Measurements from ENCODE around the gene CCDC171.
"Not testable (repeated sequence)": the region's sequence is repeated elsewhere in the genome, so short reads cannot be mapped to it uniquely, and the experiment has no call there.

The CCDC171 gene

GRCh38 chr9:15769547-15769946 lies 216.7 kb downstream of the CCDC171 start:
- DNase-seq = no peak

DNA sequence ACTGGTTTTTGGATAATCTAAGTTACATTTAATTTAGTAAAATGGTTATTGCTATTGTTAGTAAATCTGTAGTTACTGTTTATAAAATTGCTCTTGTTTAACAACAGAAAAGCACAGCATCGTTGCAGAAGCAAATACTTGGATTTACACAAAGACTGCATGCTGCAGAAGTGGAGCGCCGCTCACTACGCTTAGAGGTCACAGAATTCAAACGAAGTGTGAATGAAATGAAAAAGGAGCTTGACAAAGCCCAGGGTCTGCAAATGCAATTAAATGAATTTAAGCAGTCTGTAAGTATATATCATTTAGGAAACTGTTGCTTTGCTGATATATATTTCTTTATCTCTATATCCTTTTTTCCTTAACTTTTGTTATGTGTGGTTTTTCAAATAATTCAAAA lies 226.0 kb downstream of the CCDC171 start:
- DNase-seq = no peak

DNA sequence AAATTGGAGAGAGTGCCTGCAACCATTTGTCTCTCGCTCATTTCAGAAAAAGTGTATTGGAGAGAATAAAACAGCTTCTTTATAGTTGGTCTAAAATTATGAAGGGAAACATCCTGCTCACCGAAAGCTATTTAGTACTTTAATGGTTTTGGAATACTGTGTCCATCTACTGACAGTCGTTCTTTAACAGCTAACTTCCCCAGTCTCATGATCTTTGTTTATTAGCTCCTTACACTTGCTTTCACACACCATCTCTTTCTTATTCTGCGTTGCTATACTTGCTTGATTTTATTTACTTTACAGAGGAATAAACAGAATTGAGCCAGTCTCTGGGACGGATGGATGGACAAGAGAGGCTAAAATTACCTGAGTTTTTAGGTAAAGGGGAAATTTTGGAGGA lies 229.3 kb downstream of the CCDC171 start:
- DNase-seq = no peak

- DNase-seq = no peak
Measured at GRCh38 chr9:15785584-15785983, 232.7 kb downstream of the CCDC171 start.

- no peak for DNase-seq
Measured at GRCh38 chr9:15786616-15787015, 233.8 kb downstream of the CCDC171 start.

- DNase-seq = not testable (repeated sequence)
Measured at GRCh38 chr9:15810219-15810899, 257.5 kb downstream of the CCDC171 start.

GRCh38 chr9:15813076-15813475 lies 260.2 kb downstream of the CCDC171 start:
- DNase-seq = no peak

DNA sequence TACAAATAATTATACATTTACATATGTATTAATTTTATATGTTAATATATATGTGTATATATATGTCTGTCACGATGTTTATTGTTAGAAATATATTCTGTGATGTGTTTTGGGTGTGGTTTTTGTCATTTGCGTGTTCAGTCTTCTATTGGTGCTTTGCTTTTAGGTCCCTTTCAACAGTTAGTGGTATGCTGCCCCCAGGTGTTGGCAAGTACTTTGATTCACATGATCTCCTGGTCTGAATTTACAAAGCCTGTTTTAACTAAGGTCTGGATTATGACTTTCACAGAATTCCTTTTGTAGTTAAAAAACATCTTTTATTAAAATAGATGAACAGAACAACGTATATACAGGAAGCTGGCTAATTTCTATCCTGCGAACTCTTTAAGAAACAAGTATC lies 271.5 kb downstream of the CCDC171 start:
- DNase-seq = no peak

DNA sequence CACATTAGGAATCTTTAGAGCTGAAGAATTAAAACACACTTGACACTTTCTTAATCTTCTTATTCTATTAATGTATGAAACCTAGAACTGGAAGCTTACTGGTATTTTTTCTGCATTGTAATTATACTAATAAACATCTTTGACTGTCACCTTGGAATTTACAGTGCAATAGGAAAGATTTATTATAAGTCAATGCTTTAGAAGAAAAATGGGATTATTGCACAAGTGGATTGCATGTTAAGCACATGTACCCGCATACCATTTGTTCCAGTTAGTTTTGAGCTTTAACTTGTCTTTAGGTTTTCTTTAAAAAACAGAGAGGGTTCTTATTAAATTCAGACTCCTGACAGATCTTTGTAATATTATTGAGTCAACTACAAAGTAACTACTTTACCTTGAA lies 278.5 kb downstream of the CCDC171 start:
- no peak for DNase-seq

DNA sequence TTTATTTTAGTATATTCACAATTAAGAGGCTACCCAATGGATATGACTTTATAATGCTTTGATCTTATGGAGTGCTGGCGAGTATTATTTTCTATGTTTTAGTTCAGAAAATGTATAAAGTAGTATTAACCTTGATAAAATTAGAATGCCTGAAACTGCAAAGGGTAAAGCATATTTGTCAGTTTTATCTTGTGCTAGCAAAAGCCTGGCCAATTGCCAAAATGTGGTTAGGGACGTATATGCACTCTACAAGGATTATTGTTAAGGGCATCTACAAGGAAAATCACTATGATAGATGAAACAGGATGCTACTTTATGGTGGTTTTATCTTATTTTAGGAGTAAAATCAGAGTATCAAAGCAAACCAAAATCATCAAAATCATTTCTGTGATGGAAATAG lies 281.7 kb downstream of the CCDC171 start:
- no peak for DNase-seq

DNA sequence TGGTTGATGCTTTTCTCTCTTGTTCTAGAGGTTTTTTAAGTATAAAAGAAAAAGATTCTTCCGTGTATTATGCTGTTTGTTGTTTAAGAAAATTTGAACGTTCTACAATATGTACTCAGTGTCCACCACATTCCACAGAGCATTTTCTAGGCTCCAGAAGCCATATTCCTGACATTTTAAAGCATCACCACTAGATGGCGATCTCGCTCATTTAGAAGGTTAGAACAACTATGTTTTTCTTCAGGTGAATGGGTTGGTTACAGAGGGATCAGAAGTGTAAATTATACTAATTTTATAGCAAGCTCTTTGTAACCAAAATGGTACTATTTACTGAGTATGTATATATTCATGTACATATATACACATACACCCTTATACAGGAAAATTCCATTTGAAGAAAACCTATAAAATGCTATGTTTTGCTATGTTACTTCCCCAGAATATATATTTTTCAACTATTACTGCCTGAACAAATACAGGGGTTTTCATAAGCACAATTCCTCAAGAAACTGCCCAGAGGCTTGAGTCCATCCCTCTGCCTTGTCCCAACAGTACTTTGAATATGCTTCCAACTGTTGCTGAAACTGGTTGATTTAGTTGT lies 284.3 kb downstream of the CCDC171 start:
- DNase-seq = peak; percentile 25

GRCh38 chr9:15842051-15842450 lies 289.2 kb downstream of the CCDC171 start:
- no peak for DNase-seq

DNA sequence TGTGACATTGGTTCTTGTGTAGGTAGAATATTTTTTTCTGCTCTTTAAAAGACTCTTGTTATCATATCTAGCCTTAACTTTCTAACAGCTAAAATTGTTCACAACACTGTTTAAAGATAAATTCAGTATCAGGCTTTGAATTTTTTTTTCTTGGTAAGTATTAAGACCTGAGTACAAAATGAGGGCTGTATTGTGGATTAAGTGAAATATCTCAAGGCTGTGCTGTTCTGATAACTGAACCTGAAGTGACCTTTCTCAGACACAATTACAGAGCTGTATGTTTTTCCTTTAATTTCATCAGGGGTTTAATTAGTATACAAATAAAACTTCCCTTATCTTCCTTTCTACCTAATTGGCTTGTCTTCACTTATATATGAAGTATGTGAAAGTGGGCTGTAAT lies 290.5 kb downstream of the CCDC171 start:
- DNase-seq = no peak

DNA sequence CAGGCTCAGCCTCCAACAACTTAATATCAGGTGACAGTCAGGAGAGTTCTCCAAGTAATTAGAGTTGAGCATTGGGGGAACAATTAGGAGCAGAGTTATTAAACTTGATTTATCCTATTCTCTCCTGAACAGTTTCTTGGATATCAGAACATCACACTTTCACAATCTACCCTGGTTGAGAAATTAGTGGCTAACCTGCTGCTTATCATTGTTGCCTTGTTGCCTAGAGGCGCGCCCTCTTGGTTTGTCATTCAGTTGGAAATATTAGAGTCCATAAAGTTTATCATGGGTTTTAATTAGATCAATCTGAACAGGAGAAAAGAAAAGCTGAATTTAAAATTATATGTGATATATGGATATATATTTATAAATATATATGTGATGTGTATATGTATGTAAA lies 291.1 kb downstream of the CCDC171 start:
- DNase-seq = no peak

DNA sequence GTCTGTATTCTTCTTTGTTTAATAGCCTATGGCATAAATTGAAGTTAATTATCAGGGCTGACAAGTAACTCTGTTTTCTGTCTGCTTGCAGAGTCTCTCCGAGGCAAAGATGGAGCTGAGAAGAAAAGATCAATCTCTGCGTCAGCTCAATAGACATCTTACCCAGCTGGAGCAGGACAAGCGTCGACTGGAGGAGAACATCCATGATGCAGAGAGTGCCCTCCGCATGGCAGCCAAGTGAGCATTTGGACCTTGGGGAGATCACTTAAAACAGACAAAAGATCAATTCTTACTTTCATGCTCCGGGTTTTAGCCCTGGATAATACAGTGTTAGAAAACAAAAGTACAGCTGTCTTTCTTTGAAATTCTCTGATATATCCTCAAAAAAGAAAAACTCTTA lies 293.8 kb downstream of the CCDC171 start:
- no peak for DNase-seq

DNA sequence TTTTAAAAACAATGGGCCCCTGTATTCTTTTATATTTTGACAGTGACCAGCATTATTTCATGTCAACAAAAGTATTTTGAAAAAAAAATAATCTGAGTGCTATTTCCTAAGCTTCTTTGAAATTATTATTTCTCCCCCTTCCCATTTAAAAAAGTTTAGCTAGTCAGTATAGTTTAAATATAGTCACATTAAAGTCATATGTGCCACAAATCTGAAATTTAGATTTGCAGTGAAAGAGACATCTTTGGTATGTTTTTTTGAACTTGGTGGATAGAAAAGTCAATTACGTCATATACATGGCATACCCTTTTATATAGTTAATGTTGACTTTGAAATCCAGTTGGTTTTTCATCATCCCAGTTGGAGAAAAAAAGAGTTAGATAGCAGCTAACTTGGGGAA lies 297.0 kb downstream of the CCDC171 start:
- DNase-seq = no peak

GRCh38 chr9:15851766-15852165 lies 298.9 kb downstream of the CCDC171 start:
- no peak for DNase-seq

GRCh38 chr9:15856591-15856990 lies 303.7 kb downstream of the CCDC171 start:
- DNase-seq = no peak

DNA sequence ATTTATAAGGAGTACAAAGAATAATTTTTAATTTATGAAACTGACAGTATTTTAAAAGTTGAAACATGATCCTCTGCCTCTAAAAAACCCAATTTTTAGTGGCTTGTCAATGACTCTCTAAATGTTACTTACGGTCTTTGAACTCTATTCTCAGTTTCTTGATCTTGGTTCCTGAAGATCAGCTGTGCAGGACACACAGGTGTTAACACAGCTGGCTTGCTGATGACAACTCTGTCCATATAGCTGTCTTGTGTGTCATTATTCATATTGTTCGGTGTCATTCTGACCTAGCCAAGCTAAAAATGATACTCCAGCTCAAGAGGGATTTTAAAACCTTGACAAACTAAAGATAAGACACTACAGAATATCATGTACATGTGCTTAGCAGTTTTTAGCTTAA lies 314.5 kb downstream of the CCDC171 start:
- no peak for DNase-seq

- no peak for DNase-seq
Measured at GRCh38 chr9:15867988-15868387, 315.1 kb downstream of the CCDC171 start.

DNA sequence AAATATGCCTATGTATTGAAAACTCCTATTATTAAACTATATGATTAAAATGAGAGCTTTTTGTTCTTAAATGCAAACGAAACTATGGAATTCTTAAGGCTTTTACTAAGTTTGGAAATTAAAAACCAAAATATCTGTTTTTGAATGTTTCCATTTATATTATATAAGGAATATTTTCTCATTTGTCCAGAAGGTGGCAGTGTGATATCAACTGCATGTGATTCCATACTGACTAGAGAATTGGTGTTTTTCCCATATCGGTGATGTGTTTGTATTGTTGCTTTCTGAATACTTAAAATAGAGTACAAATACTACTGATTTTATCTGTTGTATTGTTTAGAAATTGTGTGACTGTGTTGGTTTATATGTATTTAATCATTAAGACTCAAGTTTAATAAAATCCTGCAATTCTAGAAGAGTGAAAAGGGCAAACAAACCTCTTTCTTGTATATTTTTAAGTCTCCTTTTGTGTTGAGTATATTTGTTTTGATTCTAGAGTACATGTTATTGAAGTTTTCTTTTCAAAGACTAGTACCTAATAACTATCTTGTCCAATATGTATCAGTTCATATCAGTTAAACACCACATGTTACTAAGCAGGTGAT lies 320.8 kb downstream of the CCDC171 start:
- no peak for DNase-seq

GRCh38 chr9:15882328-15882727 lies 329.5 kb downstream of the CCDC171 start:
- DNase-seq = no peak

DNA sequence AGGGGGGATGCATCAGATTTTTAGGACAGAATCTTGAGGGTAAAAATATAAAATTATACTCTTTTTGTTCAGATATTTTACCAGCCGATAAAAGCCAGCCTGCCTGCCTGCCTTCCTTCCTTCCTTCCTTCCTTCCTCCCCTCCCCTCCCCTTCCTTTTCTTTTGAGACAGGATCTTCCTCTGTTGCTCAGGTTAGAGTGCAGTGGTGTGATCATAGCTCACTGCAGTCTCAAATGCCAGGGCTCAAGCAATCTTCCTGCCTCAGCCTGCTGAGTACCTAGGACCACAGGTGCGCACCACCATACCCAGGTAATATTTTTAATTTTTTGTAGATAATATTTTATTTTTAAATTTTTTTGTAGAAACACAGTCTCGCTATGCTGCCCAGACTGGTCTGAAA lies 330.0 kb downstream of the CCDC171 start:
- DNase-seq = no peak

DNA sequence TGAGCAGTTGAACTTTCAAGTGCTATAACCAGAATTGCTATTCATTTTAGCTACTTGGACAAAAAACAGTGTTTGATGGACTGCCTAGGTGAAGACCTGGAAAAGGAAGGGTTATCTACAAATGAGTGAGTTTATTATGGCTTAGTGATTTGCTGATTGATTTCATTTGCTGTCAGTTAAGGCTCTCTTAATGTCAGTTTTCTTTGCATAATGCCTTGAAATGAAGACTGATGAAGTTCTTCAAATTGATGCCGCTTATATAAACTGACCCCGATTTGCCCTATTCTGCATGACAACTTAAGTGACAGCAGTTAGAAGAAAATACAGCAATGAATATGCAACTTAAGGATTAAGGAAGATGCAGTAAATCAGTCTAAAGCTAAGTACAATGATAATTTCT lies 332.6 kb downstream of the CCDC171 start:
- DNase-seq = no peak

GRCh38 chr9:15889555-15889954 lies 336.7 kb downstream of the CCDC171 start:
- DNase-seq = no peak

All from stimulated activated CD8-positive, alpha-beta memory T cell treated with anti-CD3 and anti-CD28 coated beads, Interleukin-4, amount 100 ng/mL, for 48 hours (primary cell).